C1 segment of cervical spinal cord (tissue), 14 donors: Measurements from ENCODE around the gene STAMBP.
"Not testable (repeated sequence)": the region's sequence is repeated elsewhere in the genome, so short reads cannot be mapped to it uniquely, and the experiment has no call there.

Source experiments
- DNase-seq, 14 donors: peaks; one replicate each; lab custom pipeline; 2025; lab: John Stamatoyannopoulos, UW

The STAMBP gene

GRCh38 chr2:73828818-73829570, at the start of gene STAMBP:
Gene STAMBP, plus strand, starts transcription at chr2:73828961. Its CDS starts 1,896 bp downstream, at chr2:73830857.
- DNase-seq = peak; percentile 50 to 96 (median 90)

DNA sequence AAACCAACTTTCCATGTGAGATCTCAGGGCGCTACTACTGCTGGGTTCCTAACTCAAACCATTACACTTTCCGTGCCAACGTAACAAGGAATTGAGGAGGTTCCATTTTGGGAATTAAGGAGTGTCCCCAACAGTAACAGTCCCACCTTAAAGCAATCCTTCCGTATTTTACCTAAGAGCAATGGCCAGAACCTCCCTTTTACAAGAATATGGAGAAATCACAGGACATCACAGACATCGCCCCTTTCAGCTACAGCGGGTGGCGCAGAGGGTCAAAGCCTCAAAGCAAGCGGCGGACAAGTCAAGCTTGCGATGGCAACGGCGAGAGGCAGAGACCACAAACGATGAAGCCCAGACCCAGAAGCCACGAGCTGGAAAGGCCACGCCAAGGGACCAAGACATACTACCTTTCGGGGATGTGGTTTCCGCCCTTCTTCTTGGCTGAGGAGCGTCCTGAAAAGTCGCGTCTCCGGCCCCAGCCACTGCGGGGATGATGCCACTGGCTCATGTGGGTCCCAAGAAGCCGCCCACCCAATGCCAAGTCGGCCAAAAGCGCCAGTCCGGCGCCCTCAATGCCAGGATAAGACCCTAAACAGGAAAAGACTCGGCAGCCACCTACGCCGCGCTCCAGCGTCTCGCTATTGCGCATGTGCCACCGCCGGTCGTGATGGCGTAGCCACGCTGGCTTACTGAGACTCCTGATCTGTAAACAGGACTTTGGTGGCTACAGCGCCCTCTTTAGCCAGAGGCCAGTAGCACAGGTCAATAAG, 49.1 kb upstream of the STAMBP start, which contains the start of gene DUSP11:
DUSP11 (minus strand) TSS at position 637 of the 770 bp plus-strand sequence; CDS start at position 508, 129 bp downstream.
- DNase-seq = peak; percentile 40 to 93 (median 89)

DNA sequence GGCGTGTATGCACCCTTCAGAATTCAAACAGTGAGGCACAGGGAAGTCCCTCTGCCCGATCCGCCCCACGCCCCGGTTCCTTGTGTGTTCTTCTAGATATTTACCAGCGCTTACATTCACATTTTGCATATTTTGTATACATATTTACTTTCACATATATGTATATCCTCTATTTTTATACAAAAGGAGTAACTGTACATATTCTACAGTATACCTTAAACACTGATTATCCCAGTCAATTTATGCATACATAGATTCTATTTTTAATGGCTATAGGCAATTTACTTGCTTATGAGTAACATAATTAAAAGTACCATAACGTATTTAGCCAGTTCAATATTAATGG, 48.6 kb upstream of the STAMBP start:
- DNase-seq = no peak

GRCh38 chr2:73783402-73783801, 45.4 kb upstream of the STAMBP start:
- not testable (repeated sequence) for DNase-seq

- DNase-seq = not testable (repeated sequence)
Observed at GRCh38 chr2:73783883-73784282, 44.9 kb upstream of the STAMBP start, which contains the start of gene C2orf78. Gene C2orf78, plus strand, starts transcription at chr2:73784183. Its CDS starts 127 bp downstream, at chr2:73784310.

GRCh38 chr2:73811878-73812277, 16.9 kb upstream of the STAMBP start:
- DNase-seq = no peak

DNA sequence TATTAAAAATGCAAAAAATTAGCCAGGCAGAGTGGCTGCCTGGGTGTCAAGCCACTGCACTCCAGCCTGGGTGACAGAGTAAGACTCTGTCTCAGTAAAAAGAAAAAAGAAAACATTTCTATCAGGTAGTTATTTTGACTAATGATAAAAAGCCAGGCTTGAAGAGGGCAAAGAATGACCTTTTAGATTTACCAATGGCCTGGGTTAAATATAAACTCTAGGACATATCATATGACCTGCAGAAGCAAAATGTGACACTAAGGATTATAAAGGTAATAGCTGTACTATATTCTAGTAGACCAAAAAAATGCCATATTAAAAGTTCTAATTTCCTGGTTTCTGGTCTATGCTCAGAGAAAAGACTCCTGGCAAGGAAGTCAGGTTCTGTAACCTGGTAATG, 16.1 kb upstream of the STAMBP start:
- DNase-seq = no peak

DNA sequence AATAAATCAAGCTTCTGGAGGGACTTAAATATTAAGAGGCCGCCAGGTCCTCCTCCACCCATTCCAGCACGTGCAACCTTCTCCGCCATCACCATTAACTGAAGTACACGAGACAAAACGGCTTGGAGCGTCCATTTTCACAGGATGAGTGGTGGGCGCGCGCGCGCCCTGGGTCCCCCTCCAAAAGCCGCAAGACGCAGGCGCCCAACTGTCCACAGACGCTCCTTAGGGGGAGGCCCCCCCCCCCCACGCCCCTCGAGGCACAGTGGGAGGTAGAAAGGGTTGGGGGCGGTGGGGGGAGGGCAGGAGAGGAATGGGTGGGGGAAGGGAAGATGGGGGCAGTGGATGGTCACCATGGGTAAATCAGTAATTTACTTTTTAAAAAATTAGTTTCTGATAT, 10.5 kb upstream of the STAMBP start:
- DNase-seq = no peak

DNA sequence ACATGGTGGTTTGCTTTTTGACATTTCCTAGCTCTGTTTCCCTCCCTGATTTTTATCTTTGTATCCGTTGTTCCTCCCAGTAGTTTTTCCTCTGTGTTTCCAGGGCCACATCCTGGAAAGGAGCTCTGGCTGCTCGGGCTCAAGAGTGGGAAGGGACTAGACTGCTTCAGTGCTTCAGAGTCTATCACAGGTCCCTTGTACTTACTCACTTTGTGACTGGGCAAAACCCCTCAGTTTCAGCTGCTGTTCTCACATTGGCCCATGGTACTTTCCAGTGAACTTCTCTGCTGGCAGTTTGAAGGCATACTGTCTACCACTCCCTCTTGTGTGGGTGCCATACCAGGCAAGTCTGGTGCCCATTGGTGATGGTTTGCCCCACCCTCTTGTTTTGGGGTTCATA, 7.5 kb upstream of the STAMBP start:
- DNase-seq = no peak

DNA sequence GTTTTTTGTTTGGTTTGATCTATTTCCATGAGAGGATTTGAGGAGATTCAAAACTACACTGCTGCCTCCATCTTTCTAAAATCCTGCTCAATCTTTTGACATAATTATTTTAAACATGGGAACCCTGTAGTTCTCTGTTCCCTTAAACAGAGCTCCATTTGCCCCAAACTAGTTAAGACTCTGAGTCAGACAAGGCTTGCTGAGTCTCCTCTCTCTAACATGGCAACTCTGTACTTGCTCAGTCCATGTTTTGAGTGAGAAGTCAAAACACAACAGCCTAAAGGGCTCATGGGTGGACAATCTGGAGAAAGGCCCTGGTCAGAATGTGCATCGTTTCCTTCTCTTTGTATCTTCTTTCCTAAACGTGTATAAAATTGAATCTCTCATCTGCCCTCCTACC, 7.1 kb upstream of the STAMBP start:
- no peak for DNase-seq

DNA sequence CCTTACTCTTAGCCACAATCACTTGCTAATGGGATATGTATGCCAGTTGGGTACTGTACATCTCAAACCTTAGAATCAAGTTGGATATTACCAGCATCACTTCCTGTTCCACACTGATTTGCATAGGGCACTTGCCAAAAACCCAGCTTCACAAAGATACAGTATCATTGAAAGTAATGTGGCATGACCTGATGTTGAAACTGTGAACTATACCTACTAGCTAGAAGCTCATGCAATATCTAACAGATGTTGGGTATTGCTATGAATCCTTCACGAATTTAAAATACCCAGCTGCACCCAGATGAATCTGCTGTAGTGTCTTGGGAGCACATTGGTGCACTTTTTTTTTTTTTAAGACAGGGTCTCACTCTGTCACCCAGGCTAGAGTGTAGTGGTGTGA, 6.5 kb upstream of the STAMBP start:
- DNase-seq = no peak

DNA sequence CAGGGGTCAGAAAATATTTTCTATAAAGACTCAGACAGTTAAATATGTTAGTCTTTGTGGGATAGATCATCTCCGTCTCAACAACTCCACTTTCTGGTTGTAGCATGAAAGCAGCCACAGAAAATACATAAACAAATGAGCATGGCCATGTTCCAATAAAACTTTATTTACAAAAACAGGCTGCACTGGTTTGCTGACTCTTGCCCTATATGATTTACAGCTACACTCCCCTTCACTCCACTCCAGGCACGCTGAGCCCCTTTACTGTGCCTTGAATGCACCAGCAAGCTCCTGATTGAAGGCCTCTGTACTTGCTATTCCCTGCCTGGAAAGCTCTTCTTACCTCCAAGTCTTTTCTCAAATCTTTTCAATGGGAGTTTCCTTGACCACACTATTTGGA, 5.8 kb upstream of the STAMBP start:
- DNase-seq = no peak

DNA sequence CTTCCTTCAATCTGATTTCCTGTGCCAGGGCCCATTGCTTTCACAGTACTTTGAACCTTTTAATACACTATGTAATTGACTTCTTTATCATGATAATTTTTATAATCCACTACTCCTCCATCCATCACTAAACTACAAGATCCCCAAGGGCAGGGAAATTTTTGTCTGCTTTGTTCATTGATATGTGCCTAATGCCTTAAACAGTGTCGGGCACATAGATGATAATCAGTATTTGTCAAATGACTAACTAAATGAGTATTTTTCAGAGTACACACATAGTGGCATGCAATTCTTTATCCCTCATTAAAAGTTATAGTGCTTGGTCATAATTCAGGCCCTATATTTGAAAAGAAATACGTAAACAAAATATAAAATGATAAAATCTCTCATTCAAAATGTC, 5.3 kb upstream of the STAMBP start:
- no peak for DNase-seq

GRCh38 chr2:73823916-73824523, 4.7 kb upstream of the STAMBP start:
- DNase-seq = peak in 2 of 14 donors; percentile 10 to 50

- DNase-seq = no peak
Observed at GRCh38 chr2:73825408-73825807, 3.4 kb upstream of the STAMBP start.

GRCh38 chr2:73827018-73827417, 1.7 kb upstream of the STAMBP start:
- no peak for DNase-seq

DNA sequence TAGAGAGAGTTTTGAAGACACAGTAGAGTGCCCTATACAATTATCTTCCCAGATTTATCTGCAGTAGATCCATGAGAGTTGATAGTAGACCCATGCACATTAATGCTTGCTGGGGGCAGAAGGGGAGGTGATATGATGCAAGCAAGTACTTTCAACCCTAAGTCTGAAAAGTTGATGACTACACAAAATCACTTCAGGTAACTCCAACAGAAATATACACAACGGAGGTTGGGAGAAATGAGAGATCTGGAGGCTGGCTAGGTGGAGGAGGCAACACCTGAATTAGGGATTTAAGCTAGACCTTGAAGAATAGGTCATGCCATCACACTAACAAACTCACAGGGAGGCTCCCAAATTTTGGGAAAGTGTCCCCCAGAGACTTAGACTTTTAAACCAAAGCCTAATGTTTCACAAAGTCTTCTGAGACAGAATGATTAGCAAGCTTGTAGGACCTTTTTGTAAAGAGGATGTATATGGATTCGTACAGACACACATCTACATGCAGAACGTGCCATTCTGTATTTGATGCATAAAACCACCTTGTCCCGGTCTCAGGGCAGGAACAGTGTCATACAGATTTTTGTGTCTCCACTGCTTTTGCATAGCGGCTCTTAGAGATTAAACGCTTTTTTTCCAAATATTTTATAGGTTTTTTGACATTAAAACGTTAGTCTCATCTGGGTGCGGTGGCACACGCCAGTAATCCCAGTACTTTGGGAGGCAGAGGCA, 937 bp upstream of the STAMBP start:
- no peak for DNase-seq

DNA sequence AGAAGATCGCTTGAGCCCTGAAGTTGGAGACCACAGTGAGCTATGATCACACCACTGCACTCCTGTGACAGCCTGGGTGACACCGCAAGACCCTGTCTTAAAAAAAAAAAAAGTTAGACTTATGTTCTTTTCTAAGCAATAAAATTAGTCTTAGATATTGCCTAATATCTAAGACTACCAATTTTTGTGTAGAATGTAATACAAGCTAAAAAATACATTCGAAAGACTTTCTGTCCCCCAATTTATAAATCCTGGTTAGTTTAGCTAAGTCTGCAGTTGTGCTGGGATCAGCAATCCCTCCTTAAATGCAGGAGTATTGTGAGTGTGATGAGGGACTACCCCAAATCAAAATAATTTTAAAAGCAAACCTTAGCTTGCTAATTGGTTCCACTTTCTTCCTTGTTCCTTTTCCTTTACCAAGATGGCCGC, 358 bp upstream of the STAMBP start:
- DNase-seq = no peak

DNA sequence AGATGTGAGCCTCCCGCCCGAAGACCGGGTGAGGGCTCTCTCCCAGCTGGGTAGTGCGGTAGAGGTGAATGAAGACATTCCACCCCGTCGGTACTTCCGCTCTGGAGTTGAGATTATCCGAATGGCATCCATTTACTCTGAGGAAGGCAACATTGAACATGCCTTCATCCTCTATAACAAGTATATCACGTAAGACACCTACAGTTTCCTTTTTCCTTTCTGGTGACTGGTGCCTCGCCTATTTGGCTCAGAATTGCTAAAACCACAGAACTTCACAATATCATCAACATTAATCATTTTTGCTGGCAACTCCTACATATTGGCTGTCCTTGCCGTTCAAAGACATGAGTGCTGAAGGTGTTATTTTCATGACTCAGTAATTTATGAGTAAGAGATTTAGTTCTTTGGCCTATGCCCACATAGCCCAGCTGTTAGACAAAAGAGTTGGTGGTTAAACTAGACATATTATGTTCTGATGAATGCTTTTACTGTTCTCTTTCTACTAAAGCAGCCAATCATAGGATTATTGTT, 2.2 kb downstream of the STAMBP start:
- no peak for DNase-seq

- peak in 1 of 14 donors; percentile 6 for DNase-seq
Observed at GRCh38 chr2:73832930-73833329, 4.2 kb downstream of the STAMBP start.
